Measurements from ENCODE around the gene LRRK1.

- TF ChIP-seq POLR2A (IDR thresholded peaks at IDR 0.05) (no peak), CTCF (IDR thresholded peaks at IDR 0.05) (no peak)
Measured at GRCh38 chr15:101062471-101063171, 143.5 kb downstream of the LRRK1 start.

Measured in esophagus squamous epithelium (tissue), 4 donors.